SU-DHL-6 (cell line): ENCODE results near the gene RPL35.
A peak's percentile ranks its signal among the peaks of the same experiment; 100 is the strongest.

Experiments used
- CTCF ChIP-seq: fragments of 200-600 bp; sonication (generic); IDR thresholded peaks from one replicate; pipeline ENCODE4 v1.5.1; 2017; ENCODE audit warnings: antibody characterized with exemption, mild to moderate bottlenecking, low read length, moderate library complexity; ENCODE audit not compliant: insufficient read depth, poor library complexity, severe bottlenecking
- EZH2phosphoT487 ChIP-seq: fragments of 200-600 bp; sonication (generic), shearing (Covaris generic); conservative IDR thresholded peaks from 2 replicates; pipeline ENCODE4 v1.6.1; 2018; ENCODE audit warnings: mild to moderate bottlenecking, antibody characterized with exemption, low read length, moderate library complexity, mixed read lengths

GRCh38 chr9:124840300-124840833 lies 21.4 kb downstream of the RPL35 start:
- TF ChIP-seq CTCF: peak; percentile 75
- TF ChIP-seq EZH2phosphoT487: no peak
